PFSK-1 (cell line): ENCODE data around the gene MPV17.
A peak's percentile ranks its signal among the peaks of the same experiment; 100 is the strongest.

Experiments
- FOXP2 ChIP-seq: optimal IDR thresholded peaks from 2 replicates; pipeline ENCODE3; 2011; ENCODE audit warnings: borderline replicate concordance, control low read depth, inconsistent platforms; ENCODE audit not compliant: insufficient read depth; ENCODE audit errors: extremely low read length, extremely low read depth
- POLR2AphosphoS5 ChIP-seq: IDR thresholded peaks from 2 replicates; pipeline ENCODE4 v1.6.1; 2012; ENCODE audit warnings: low read depth, mild to moderate bottlenecking, control low read depth, low read length, moderate library complexity
- SIN3A ChIP-seq: IDR thresholded peaks from 2 replicates; pipeline ENCODE4 v1.6.1; 2012; ENCODE audit warnings: mild to moderate bottlenecking, low read length, moderate library complexity, borderline replicate concordance; ENCODE audit not compliant: insufficient read depth
- TAF1 ChIP-seq: IDR thresholded peaks from 2 replicates; pipeline ENCODE4 v1.6.1; 2012; ENCODE audit warnings: low read length, control low read depth, borderline replicate concordance; ENCODE audit not compliant: insufficient read depth
- TF ChIP-seq, protein P1 (sequence below), 2 experiments: IDR thresholded peaks; 2 replicates each; pipeline versions ENCODE4 v1.6.1 to v1.8.0; 2011 to 2012; ENCODE audit warnings: low read depth in 2 of 2, low read length in 2 of 2, control low read depth in 1 of 2, inconsistent platforms in 1 of 2, mild to moderate bottlenecking in 1 of 2, moderate library complexity in 1 of 2; ENCODE audit not compliant: insufficient read depth in 1 of 2

The MPV17 gene

DNA sequence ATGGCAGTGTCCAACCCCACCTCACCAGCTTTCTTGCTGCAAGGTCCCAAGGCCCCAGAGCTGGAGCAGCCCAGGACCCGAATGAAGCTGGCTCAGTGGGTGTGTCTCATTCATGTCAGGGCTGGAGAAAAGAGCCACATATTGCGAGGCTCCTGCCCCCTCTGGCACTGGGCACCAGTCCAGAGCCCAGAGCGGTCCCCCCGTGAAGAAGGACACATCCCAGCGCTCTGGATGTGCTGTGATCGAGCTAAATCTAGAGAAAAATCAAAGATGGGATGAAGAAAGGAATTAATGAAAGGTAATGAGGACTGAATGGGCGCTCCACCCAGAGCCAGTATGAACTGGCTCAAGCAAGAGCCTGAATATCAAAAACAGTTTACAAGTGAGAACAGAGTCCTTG is 13.3 kb upstream of the MPV17 start:
- TF ChIP-seq SIN3A (no peak), POLR2AphosphoS5 (no peak), TAF1 (no peak), FOXP2 (no peak)
- TF ChIP-seq, protein P1, sequence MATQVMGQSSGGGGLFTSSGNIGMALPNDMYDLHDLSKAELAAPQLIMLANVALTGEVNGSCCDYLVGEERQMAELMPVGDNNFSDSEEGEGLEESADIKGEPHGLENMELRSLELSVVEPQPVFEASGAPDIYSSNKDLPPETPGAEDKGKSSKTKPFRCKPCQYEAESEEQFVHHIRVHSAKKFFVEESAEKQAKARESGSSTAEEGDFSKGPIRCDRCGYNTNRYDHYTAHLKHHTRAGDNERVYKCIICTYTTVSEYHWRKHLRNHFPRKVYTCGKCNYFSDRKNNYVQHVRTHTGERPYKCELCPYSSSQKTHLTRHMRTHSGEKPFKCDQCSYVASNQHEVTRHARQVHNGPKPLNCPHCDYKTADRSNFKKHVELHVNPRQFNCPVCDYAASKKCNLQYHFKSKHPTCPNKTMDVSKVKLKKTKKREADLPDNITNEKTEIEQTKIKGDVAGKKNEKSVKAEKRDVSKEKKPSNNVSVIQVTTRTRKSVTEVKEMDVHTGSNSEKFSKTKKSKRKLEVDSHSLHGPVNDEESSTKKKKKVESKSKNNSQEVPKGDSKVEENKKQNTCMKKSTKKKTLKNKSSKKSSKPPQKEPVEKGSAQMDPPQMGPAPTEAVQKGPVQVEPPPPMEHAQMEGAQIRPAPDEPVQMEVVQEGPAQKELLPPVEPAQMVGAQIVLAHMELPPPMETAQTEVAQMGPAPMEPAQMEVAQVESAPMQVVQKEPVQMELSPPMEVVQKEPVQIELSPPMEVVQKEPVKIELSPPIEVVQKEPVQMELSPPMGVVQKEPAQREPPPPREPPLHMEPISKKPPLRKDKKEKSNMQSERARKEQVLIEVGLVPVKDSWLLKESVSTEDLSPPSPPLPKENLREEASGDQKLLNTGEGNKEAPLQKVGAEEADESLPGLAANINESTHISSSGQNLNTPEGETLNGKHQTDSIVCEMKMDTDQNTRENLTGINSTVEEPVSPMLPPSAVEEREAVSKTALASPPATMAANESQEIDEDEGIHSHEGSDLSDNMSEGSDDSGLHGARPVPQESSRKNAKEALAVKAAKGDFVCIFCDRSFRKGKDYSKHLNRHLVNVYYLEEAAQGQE (IDR thresholded peaks at IDR 0.05; ENCODE audit: insufficient read depth in 1 of 2, low read depth in 2 of 2, low read length in 2 of 2), result no peak

DNA sequence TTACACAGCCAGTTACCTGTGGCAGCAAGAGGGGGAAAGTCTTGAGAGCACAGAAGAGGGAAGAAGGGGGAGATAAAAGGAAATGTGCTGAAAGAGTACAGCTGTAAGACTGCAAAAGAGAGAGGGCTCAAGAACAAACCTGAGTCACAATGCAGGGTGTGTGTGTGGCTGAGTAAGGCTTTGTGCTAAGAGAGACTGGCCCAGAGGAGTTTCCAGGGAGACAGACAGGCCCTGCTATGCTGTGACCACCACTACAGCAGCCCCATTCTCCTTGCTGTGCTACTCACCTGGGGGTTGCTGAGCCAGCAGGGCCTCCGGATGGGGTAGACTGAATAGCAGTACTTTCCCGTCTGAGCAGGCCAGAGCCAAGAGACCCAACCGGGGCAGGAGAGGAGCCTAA is 12.4 kb upstream of the MPV17 start:
- no peak for TF ChIP-seq FOXP2
- TF ChIP-seq TAF1, result no peak
- TF ChIP-seq POLR2AphosphoS5, result no peak
- TF ChIP-seq SIN3A, result no peak
- TF ChIP-seq, protein P1 (IDR thresholded peaks at IDR 0.05; ENCODE audit: insufficient read depth in 1 of 2, low read depth in 2 of 2, low read length in 2 of 2), result no peak

GRCh38 chr2:27324720-27325119 is 1.8 kb upstream of the MPV17 start:
- TF ChIP-seq SIN3A (no peak), POLR2AphosphoS5 (peak; percentile 35; the same call in 1 of the 2 replicates), FOXP2 (no peak)
- TF ChIP-seq, protein P1 (IDR thresholded peaks at IDR 0.05; ENCODE audit: insufficient read depth in 1 of 2, low read depth in 2 of 2, low read length in 2 of 2), result no peak

- TF ChIP-seq, protein P1 (IDR thresholded peaks at IDR 0.05; ENCODE audit: insufficient read depth in 1 of 2, low read depth in 2 of 2, low read length in 2 of 2), result no peak
- no peak for TF ChIP-seq FOXP2
- TF ChIP-seq POLR2AphosphoS5, result no peak; the same call in 1 of the 2 replicates
- no peak for TF ChIP-seq SIN3A
- TF ChIP-seq TAF1, result no peak
These were observed 844 bp upstream of the MPV17 start for GRCh38 chr2:27323596-27324285.

- TF ChIP-seq TAF1 (no peak), FOXP2 (no peak), SIN3A (no peak), POLR2AphosphoS5 (no peak; the same call in 1 of the 2 replicates)
- TF ChIP-seq, protein P1 (IDR thresholded peaks at IDR 0.05; ENCODE audit: insufficient read depth in 1 of 2, low read depth in 2 of 2, low read length in 2 of 2), result no peak
These were observed 564 bp downstream of the MPV17 start for GRCh38 chr2:27322301-27322765.
